GM21717 (cell line): Measurements from ENCODE around the gene ATP6V0E2.
A peak's percentile ranks its signal among the peaks of the same experiment; 100 is the strongest.

Experiments
- ATAC-seq: cut with Tn5 transposase; IDR thresholded peaks from one replicate; pipeline ENCODE4 v1.9.1; 2021; ENCODE audit warnings: mild to moderate bottlenecking, moderate library complexity; ENCODE audit not compliant: unreplicated experiment

The ATP6V0E2 gene

DNA sequence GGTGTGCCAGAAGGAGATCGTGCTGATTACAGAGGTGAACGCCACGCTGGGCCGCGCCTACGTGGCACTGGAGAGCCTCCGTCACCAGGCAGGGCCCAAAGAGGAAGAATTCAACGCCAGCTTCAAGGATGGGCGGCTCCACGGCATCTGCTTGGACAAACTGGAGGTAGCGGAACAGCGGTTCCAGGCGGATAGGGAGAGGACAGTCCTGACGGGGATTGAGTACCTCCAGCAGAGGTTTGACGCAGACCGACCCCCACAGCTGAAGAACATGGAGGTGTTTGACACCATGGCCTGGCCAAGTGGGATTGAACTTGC lies 12.1 kb upstream of the ATP6V0E2 start:
- no peak for ATAC-seq

DNA sequence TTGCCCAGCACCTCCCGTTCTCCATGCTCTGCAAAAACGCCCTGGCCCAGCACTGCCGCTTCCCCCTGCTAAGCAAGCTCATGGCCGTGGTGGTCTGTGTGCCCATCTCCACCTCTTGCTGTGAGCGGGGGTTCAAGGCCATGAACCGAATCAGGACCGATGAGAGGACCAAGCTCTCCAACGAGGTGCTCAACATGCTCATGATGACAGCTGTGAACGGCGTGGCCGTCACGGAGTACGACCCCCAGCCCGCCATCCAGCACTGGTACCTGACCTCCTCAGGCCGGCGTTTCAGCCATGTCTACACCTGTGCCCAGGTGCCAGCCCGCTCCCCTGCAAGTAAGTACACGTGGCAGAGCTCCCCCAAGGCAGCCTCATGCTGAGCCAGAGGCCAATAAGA lies 11.6 kb upstream of the ATP6V0E2 start:
- no peak for ATAC-seq

DNA sequence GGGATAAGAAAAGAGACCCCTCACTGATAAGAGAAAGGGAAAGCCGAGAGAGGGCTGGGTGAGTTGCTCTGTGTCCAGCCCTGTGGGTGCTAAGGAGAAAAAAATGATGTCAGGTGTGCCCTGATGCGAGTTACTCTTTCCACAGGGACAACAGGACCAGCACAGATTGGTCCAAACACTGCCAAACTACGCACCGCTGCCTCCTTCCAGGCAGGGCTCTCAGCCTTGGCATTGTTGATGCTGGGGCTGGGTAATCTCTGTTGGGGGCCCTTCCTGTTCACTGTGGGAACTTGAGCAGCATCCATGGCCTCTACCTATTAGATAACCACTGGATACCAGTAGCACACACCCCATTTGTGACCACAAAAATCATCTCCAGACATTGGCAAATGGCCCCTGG lies 10.3 kb upstream of the ATP6V0E2 start:
- no peak for ATAC-seq

DNA sequence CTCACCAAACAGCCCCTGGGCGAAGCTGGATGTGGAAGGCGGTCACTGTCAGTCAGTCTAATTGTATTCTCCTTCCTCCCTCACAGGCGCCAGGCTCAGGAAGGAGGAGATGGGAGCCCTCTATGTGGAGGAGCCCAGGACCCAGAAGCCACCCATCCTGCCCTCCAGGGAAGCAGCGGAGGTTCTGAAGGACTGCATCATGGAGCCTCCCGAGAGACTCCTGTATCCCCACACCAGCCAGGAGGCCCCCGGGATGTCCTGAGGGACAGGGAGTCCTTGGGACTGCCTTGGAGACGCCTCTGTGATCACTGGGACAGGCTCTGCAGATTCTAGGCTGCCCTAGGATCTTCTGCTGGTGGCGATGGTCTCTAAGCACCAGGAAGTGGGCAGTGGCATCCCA lies 9.7 kb upstream of the ATP6V0E2 start:
- no peak for ATAC-seq

DNA sequence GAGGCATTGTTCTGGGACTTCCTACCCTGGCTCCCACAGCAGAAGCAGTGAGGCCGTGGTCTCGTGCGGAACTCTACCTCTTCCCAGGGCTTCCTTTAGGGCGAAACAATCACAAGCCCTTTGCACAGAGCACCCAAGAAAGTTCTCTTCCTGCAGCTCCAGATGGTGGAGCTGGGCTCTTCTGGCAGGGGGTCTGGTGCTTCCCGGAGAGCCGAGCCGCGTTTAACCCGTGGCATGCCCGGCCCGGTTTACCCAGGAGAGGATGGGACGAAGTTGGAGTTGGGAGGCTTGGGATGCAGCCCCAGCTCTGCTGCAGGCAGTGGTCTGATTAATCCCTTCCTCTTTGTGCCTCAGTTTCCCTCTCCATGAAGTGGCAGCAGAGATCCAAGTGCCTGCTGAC lies 9.0 kb upstream of the ATP6V0E2 start:
- ATAC-seq, result no peak

DNA sequence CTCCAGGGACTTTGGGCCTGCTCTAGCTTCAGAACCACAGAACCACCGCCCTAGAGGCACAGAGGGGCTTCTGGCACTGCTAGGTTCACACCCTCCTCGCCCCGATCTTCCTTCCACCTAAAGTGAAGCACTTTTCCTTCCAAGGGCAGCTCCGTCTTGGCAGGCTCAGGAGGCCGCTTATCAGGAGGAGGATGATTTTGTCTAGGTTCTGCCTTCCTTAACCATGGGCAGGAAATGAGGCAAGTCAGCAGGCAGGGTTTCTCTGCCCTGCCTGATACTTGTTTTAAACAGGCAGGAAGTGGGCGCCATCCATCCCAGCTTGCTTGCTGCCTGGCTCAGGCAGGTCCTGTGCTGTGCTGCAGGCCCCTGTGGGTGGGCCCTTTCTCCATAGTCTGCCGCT lies 8.3 kb upstream of the ATP6V0E2 start:
- no peak for ATAC-seq

DNA sequence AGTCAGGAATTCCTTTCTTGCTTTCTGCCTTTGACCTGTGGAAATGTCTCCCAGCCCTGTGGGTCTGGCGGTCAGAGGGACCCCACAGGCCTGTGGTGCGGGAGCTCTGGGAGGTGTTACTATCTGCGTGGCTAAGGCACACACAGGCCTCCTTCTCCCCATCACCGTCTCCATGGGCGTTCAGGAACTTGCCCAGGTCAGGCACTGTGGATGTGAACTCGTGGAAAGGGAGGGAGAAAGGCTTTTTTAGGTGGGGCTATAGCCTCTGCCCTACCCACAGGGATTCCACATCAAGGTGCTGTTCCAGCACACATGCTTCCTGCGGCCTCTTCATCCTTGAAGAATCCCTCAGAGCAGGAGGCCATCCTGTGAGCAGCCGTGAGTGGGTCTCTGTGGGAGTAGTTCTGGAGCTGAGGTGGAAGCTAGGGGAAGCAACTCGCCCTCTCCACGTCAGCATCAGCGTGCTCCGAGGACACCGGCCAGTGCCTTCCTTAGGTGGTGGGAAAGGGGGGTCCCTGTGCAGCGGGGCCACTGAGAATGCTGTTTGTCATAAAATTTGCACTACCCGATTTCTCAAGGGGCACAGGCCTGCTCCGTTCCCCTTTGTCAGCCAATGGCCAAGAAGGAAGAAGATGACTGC lies 7.5 kb upstream of the ATP6V0E2 start:
- ATAC-seq, result no peak

DNA sequence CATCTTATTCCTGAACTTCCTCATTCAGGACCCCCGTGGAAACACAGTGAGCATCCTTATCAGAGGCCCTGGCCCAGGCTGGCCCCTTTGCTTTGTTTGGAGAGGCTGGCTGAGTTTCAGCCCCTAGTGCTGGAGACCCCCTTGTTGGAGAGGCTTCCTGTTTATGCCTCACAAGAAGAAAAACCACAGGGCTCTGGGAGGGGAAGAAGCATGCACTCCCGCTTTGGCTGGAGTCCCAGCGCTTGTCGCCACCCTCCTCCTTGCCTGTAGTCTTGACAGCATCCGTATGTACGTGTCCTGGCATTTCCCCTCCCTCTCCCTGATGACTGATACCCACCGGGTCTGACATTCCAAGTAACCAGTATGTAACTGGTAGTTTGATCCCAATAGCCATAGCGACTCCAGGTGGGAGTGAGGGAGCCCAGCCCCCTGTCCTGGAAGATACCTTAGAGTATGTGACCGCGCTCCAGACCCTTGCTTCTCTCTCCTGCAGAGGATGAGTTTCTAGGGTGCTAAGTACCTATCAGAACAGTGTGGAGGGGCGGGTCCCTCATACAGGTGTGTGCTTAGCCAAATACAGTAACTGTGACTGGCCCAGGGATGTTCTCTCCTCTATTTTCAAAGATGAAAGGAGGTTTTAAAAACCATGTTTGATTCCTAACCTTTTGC lies 6.9 kb upstream of the ATP6V0E2 start:
- no peak for ATAC-seq

DNA sequence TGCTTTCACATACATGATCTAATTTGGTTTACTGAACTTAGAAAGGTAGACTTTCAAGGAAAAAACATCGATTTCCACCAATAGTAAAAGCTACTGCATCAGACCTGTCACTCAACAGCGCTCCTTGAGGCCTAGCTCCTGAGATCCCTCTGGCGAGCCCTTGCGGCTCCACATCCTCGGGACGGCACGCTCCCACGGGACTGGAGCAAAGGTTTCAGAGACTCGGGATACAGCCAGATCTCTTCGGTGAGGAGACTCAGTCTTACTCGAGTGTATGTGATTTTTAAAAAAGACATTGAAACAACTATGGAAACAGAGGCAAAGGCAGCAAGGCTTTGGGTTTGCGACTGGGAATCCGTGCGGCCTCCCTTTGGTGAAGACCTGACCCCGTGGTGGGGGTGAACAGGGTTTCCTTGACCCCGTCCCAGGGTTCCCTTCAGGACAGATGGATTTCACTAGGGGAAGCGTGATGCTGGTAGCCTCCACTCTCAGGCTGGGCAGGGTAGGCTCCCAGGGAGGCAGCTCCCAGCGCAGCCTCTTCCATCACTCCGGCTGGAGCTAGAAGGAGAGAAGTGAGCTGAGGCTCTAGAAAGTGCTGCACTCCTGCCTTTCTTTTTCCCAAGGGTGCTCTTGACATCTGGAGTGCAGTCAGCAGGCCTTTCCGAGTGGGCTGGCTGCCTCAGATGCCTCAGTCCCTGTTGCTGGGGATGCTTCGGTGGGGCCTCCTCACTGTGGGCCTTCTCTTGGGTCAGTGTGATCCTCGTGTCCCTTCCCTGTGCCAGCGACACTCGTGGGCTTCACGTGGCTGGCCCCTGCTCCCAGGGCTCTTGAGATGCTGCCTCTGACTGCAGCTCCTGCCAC lies 5.8 kb upstream of the ATP6V0E2 start:
- no peak for ATAC-seq

DNA sequence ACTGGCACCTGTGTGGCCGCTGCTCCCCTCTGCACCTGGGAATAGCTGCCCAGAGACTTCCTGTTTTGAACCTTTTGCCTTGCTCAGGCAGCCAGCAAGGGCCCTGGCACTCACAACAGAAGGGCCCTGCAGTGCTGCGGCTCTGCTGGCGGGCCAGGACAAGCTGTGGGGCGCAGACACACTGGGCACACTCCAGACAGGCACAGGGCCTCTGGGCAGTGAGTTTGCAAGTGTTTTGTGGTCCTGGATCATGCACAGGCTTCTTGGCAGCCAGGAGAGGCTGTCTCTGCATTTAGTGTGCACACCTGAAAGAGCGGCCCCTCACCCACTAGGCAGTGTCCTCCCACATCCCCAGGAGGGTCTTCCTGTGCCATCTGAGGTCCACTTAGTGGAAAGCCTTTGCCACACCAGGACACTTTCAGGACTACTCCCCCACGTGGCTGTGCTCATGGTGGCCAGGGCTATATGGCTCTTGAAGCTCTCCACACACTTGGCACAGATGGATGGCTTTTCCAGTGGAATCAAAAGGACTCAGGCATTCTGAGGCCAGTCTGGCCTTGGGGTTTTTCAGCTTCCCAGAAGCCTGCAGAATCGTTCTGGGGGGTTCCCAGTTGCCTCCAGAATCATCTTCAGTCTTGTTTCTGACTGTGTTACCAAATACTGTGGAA lies 5.0 kb upstream of the ATP6V0E2 start:
- ATAC-seq, result no peak

DNA sequence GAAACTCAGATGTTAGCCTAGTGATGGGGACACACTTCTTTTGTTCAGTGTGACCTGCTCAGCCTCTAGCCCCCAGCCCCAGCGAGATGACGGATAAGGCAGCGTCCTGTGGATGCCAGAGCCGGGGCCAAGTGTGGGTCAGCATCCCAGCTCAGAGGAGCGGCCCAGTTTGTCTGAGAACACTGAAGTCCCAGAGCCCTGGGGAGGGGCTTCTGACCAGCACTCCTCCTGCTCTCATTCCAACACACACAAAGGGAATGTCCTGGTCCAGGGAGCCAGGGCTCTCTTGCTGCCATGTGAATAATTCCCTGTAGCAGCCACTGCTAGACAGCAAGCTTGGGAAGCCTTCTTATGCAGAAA lies 4.5 kb upstream of the ATP6V0E2 start:
- no peak for ATAC-seq

DNA sequence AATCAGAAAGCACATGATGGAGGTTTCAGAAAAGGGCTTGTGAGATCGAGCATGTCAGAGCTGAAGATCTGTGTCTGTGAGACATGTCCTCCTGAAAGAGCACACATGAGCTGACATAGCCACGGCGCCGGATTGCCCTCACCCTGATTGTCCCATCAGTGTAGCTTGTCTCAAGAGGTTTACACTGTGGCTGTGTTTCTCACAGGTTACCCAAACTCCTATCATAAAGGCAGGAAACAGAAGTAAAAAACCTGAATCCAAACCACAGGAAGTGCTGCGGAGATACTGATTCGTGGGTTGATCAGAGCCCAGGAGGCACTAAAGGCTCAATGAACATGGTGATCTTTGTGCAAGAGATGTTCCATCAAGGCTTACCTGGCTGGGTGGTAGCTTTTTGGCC lies 3.9 kb upstream of the ATP6V0E2 start:
- ATAC-seq, result no peak

DNA sequence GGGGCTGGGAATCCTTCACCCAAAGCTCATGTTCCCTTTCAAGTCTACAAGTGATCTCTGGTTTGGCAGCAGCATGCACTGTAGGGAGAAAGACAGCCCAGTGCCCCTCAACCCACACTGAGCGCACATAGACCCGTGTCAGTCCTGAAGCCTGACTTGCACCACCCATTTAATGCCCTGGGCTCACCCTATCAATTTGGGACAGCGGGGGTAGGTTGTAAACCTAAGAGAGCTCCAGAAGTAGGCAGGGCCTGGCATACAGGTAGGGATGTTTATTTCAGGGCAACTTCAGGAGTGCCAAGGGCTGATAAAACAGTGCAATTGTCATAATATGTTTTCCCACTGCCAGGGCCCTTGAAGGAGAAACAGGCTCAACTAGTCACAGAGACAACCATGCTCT lies 3.5 kb upstream of the ATP6V0E2 start:
- ATAC-seq, result no peak

DNA sequence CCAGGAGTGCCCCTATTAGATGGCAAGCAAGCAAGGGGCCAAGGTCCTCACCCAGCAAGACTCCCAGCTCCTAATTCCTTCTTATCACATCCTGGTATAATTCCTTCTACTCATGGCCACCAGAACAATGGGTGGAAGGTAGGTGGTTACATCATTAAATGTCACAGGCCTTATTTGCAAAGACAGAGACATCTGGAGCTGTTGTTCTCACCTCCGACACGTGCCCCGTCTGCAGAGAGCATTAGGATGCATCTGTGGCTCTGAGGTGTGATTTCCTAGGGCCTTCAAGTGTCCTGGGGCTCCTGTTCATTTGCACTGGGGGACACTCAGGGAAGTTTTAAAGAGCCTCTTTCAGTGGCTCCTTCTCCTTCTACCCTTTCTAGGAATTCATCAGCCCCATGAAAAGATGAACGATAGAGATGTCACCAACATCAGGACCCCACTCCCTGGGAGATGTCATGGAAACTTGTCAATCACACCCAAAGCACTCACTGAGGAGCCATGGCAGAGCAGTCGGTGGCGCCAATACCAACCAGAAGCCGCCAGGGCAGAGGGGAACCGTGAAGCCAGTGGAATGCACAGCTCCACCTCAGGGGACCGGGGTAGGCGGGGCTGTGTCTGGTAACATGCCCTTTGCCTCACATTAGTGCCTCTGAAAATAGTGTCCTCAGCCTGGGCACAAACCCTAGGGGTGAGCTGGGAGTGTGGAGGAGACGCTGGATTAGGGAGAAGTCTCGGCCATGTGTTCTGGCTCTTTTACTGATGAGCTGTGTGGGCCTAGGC lies 2.9 kb upstream of the ATP6V0E2 start:
- ATAC-seq, result no peak

DNA sequence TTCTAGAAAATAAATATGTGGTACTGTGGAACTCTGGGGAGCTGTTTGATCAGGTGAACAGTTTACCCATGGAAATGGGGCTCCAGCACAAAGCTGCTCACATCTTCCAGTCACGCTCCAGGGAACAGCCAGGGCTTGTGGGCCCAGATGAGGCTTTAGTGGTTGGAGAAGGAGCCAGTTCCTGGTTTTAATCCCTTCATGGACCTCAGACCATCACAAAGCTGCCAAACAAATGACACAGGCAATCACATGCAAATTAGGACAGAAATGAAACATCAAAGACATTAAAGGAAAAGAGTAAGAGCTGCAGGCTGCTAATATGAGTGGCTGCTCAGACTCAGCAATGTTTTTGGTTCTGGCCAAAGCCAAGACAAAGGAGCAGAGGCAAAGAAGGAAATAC lies 2.2 kb upstream of the ATP6V0E2 start:
- no peak for ATAC-seq

DNA sequence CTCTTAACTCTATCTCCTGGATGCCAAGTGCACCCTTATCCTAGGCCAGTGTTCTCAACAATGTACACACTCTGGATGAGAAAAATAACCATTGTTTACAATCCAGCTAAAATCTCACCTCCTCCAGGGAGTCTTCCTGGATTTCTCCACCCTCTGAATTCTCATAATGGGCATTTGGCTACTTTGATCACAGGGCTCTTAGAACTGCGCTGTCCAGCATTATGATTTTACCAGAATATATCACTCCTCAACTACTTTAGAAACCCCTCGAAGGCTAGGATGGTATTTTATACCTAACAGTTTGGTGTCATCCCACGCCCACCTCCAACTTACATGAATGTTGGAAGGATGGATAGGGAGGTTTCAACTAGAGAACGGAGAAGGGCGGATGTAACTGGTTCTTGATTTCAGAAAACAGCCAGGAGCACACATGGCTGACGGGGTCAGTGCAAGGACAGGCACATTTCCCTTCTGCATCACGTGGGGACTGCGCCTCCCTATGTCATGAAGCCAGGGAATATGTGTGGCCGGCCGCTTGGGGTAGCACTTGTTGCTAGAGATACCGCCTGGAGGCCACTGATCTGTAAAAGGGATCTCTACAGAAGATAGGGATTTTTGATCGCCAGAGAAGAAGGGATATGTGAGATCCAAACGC lies 1.2 kb upstream of the ATP6V0E2 start:
- no peak for ATAC-seq

DNA sequence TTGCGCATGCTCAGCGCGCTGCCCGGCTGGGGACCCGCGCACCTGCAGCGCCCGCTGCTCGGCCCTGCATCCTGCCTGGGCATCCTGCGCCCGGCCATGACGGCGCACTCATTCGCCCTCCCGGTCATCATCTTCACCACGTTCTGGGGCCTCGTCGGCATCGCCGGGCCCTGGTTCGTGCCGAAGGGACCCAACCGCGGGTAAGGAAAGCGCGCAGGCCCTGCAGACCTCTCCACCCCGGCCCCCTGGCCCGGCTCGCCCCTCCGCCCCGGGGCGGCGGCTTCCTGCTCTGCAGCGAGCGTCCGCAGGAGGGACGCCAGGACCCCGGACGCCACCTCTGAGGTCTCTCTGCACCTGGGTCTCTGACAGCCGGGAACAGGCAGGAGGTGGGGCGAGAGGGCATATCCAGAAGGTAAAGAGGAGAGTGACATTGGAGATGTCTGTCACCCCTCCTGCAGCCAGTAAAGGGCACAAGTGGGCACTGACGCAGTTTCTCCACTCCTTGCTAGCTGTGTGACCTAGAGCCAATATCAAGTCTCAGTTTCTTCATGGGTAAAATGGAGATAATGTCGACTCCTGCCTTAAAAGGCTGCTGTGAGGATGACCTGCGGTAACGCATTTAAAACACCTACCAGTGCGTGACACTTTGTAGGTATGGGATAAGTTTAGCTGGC lies 338 bp downstream of the ATP6V0E2 start:
- peak; percentile 26 for ATAC-seq

DNA sequence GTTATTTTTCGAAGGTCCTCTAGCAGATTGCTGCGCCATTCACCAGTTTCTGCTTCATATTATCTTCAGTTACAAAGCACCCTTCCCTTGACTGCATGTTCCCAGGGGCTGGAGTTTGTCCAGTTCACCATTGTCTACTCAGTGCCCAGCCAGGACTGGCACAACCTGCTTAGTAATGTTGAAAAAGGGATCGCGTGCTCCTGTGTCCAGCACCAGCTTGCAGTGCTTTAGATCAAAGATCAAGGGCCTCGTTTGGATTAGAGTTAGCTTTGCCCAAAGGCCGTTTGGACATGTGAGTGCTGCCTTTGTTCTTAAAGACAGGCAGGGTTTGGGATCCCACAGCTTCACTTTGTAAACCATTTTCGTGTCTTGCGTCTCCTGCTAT lies 867 bp downstream of the ATP6V0E2 start:
- no peak for ATAC-seq

DNA sequence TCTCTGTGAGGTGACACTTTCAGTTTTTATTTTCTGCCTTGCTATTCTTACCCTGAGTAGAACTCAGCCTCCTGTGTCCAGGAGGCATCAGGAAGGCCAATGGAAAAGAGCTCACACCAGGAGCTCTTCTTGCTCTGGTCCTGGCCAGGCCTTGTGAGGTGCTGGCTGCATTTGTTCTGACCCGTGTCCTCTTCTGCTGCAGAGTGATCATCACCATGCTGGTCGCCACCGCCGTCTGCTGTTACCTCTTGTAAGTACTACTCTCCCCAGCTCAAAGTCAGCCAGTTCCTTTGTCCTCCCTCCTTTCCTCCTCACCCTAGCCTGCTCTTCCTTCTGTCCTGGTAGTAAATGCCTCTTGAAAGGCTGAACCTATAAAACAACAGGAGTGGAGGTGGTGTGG lies 1.6 kb downstream of the ATP6V0E2 start:
- ATAC-seq, result no peak
